Dedifferentiated amniotic fluid mesenchymal stem cell (primary cell): Measurements from ENCODE around the gene PON2.
"Not testable (repeated sequence)": the region's sequence is repeated elsewhere in the genome, so short reads cannot be mapped to it uniquely, and the experiment has no call there.

ENCODE experiments used
- DNase-seq: peaks from one replicate; pipeline ENCODE4 v3.0.0-alpha.2; 2016; ENCODE audit errors: extremely low spot score

Gene PON2

GRCh38 chr7:95434557-95435421, at the start of gene PON2:
Gene PON2 (minus strand): TSS chr7:95435028. CDS start chr7:95434951, 77 bp downstream.
- peak; percentile 59 for DNase-seq

GRCh38 chr7:95482424-95482823, 47.6 kb upstream of the PON2 start:
- no peak for DNase-seq

DNA sequence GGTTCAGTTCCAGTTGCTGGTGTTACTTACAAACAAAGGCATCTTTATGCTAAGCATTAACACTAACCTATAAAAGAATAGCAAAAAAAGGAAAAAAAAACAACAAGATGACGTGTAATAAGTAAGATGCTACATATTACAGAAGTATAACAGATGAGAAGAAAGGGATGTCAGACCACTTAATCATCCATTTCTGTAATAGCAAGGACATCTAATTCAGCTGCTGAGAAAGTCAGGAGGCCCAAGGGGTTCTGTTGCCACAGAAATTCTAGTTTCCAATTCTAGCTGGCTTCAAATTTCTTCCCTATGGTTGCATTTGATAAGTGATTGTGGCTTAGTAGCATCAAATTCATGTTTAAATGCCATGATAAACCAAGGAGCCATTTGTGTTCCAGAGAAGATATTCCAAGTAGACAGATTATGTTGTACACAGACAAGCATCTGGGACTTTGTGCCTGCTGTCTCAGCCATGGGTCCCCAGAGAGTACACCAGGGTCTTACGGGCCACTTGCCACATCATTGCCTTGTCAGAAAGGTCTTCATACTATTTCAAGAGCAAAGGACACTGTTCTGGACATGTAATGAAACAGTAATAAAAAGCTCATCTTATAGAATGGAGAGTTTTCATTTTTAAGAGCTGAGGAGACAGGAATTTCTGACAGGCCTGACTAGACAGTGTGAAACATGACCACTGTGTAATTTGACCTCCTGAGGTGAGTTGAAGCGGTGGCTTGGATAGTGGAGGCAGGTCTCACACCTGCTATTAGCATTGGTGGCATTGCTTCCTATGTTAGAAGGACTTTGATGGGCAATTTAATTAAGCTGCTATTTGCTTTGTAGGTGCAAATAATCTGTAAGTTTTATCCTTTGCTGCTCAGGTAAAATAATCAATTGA, 46.7 kb upstream of the PON2 start:
- DNase-seq: no peak

DNA sequence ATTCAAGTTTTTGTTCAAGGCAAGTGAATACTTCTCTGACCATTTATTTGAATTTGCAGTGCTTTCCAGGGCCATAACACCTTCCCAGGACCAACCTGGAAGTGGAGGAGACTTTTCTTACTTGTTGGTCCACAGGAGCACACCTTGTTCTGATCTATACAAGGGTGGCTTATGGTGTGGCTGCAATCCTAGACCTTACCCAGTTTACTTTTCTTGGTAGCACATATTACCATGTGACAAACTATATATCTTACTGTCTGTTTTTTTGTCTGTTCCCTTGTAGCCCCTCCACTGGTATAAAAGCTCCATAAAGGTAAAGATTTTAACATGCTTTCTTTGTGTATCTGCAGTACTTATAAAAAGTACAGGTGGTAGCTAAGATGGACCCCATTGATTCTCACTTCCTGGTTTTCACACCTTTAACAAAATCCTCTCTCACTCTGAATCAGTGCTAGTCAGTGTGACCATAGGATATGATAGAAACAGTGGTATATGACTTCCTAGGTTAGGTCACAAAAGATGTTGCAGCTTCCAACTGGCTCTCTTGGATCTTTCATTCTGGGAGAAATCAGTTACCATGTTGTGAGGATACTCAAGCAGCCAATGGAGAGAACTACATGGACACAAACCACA, 45.3 kb upstream of the PON2 start:
- no peak for DNase-seq

DNA sequence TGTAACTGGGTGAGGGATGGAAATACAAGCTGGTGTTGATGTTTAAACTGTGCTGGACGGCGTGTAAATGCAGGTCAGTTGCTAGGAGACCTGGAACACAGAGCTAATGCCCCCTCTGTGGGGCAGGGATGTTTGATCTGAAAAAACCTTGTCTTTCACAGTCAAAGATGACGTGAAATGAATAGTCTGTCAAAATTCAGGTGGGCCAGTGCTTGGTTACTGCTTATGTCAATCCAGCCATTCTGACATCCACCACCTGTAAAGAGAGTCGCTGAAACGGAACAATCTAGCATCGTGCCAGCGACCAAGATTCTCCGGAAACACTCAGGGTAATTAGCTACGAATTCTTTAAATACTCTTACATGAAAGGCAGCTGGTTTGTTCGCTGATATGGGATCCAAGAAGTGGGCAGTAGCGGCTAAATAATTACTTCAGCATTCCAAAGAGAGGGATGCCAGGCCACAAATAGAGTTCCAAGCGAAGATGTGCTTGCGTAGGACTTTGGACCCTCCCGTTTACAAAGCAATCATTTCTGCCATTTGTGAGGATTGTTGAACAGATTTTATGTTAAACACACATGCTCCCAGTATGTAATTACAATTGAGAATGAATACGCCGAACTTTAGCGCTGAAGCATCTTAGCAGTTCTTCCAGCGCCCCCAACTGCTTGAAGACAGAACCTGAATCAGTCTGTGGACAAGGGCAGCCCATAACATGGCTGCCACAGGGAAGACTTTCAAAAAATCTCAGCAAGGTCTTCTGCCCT, 43.6 kb upstream of the PON2 start:
- no peak for DNase-seq

- peak; percentile 76 for DNase-seq
These were observed 42.2 kb upstream of the PON2 start for GRCh38 chr7:95476904-95477594.

DNA sequence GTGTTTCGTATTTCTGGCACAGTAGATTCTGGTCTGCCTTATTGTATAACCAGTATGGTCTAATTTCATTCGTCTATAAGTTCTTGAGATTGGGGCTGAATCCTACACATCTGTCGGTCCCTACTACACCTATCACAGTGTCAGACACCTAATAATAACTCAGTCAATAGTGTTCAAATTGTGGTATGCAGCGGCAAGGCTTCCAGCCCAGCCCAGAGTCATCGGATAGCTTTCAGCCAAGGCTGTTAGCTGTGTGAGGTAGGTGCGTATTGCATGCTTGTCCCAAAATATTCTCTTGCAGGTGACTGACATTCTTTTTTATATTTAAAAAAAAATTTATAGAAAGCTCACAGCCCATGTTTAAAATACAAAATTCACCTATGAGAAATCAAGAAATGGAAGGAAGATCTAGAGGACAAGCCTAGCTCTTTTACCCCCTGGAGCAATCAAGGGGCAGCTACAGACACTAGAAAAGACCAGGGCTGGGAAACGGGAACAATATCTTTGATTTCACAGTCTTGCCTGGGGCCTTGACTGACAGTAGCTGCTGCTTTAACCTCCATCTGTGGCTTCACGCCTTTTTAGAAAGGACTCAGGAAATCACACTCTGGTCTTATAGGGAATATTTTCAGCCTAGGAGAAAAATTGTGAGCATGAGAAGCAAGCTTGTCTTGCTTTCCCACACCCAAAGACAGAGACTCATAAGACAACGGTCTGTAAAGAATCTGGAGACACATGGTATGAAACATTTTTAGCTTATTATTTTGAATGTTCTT, 41.4 kb upstream of the PON2 start:
- no peak for DNase-seq

GRCh38 chr7:95473276-95473985, 38.6 kb upstream of the PON2 start:
- DNase-seq: no peak

GRCh38 chr7:95472581-95473161, 37.8 kb upstream of the PON2 start:
- DNase-seq: peak; percentile 30

- no peak for DNase-seq
These were observed 36.2 kb upstream of the PON2 start for GRCh38 chr7:95471071-95471470.

DNA sequence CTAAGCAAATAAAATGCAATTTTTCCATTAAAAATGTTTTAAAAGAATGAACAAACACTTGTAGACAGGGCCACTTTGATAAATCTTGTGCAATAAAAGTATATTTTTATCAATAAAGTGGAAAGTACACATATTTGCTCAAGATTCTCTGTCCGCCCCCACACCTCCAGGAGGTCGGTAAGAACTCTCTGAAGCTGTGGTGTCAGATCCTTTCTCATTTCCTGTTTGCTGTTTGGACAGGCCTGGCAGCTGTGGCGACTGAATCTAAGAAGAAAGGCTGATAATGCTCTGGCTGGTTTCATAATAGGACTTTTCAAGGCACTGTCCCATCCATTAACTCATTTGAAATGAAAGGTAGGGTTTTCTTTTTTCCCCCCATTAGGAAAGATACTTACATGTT, 35.6 kb upstream of the PON2 start:
- DNase-seq: no peak

DNA sequence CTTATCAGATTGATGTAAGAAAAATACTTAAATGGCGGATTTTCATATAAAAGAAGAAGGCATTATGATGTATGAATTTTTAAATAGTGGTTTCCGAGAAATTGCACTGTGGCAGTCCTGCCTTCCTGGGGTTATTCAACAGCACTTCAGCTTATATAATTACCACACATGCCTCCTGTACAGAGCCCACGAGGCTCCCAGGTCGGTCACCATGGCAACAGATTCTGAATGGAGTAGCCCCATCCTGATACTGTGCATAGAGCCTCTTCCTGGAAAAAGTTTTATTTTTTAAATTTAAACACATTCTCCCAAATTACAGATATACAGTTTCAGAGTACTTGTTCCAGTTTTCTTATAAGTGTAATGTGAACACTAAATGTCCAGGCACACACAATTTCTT, 35.0 kb upstream of the PON2 start:
- DNase-seq: no peak

- no peak for DNase-seq
These were observed 34.4 kb upstream of the PON2 start for GRCh38 chr7:95469187-95469586.

DNA sequence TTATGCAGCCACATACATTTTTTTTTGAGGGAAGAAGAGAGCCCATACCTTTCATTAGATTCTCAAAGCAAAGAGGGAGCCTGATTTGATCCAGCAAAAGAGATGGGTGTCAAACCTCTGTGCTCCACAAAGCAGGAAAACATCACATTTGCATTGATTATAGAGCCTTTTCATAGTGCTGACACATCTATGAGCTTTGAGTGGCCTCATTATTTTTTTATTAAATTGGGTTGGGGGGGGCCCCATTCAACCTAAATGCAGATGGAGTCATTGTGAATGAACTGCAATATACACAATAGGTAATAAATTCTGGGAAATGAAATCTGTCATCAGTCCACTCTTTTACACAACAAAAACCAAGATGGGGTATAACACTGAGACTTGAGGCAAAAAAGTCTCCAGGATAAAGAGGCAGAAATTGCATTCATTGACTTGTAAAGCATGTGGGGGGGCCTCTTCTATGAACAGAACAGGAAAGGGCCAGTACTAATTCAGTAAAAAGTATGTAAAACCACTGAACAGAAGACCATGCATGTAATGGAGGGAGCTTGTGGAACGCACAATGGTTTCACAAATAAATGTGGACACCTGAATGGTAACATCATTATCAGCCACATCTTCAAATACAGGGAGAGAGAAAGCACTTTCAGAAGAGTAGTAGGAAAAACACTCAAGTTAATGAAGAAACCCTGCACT, 33.2 kb upstream of the PON2 start:
- no peak for DNase-seq

DNA sequence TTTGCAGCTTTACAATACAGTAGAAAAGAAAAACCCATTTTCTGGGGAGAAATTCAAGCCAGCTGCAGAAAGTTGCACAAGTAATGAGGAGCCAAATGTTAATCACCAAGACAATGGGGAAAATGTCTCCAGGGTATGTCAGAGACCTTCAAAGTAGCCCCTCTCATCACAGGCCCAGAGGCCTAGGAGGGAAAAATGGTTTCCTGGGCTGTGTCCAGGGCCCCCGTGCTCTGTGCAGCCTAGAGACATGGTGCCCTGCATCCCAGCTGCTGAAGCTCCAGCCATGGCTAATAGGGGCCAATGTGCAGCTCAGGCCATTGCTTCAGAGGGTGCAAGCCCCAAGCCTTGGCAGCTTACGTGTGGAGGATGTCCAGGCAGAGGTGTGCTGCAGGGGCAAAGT, 25.8 kb upstream of the PON2 start:
- DNase-seq: not testable (repeated sequence)

DNA sequence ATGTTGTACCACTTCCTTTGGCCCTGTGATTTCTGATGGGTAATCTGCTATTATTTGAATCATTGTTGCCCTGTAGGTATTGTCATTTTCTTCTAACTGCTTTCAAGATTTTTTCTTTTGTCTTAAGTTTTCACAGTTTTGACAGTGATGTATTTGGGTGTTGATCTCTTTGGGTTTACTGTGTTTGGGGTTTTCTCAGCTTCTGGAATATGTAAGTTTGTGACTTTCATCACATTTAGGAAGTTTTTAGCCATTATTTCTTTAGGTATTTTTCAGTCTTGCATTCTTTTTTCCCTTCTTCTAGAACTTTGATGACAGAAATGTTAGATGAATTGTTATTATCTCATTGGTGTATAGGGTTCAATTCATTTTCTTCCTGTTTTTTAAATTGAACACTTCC, 23.1 kb upstream of the PON2 start:
- DNase-seq: no peak

GRCh38 chr7:95454438-95455045, 19.7 kb upstream of the PON2 start:
- no peak for DNase-seq

DNA sequence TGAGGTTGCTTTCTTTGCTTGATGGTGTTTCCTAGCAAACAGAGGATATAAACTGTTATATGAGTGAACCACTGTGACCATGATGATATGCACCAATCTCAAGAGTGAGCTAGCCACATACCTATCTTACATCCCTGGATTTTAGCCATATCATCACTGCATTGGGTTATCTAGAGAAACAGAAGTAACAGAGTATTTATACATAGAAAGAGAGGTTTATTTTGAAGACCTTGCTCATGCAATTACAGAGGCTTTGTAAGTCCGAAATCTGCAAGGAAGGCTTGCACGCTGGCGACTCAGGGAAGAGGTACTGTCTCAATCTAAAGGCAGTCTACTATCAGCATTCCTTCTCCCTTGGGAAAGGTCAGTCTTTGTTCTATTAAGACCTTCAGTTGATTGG, 11.8 kb upstream of the PON2 start:
- no peak for DNase-seq
